ENCODE results near the gene ACER2. TPM values are rescaled to one million over a fixed set of nuclear protein-coding genes. Genes with fewer than 3 reads are reported as not detected.

Gene ACER2
- total and polyA plus RNA-seq, 2 experiments from 2014 or later: 0.87 to 14.6 TPM

- H3K4me3 ChIP-seq: no peak overlapping the region
- DNase-seq (ENCODE audit: low spot score) (no peak), ATAC-seq (no peak)
- H3F3A ChIP-seq (replicated peaks; ENCODE audit: low read depth): no peaks in the 10 kb centered on the region
- H3K9me2 ChIP-seq (ENCODE audit: insufficient read depth): no peaks in the 10 kb centered on the region
- H3K36me3 ChIP-seq (ENCODE audit: insufficient read depth): no peaks in the 10 kb centered on the region
- H4K20me1 ChIP-seq (replicated peaks; ENCODE audit: insufficient read depth): no peaks in the 10 kb centered on the region
- H3K4me2 ChIP-seq: no peak overlapping the region
- peaks cover 10% of the 10 kb centered on the region; the same call in 2 of the 3 replicates for H3K9me3 Mint-ChIP-seq
- peaks cover 3% of the 10 kb centered on the region; the same call in 1 of the 3 replicates for H3K4me1 Mint-ChIP-seq
- TF ChIP-seq CREB1 (CRISPR knock-in tag; IDR thresholded peaks at IDR 0.05; ENCODE audit: low read depth): no peak
- TF ChIP-seq ETS1 (IDR thresholded peaks at IDR 0.05): no peak
- TF ChIP-seq POLR2AphosphoS5 (IDR thresholded peaks at IDR 0.05; ENCODE audit: low read depth): no peak
- TF ChIP-seq STAT1 (IDR thresholded peaks at IDR 0.05; ENCODE audit: unreplicated experiment): no peak
- no peak for TF ChIP-seq CTCF (conservative IDR thresholded peaks at IDR 0.05; ENCODE audit: low read depth in 2 of 2)
- TF ChIP-seq NANOG (IDR thresholded peaks at IDR 0.05; ENCODE audit: borderline replicate concordance): no peak
- TF ChIP-seq ZNF462 (CRISPR knock-in tag; IDR thresholded peaks at IDR 0.05): no peak
- TF ChIP-seq ZNF331 (CRISPR knock-in tag; IDR thresholded peaks at IDR 0.05; ENCODE audit: low read depth): no peak
- no peak for TF ChIP-seq ZNF114 (CRISPR knock-in tag; IDR thresholded peaks at IDR 0.05)
- no peak for TF ChIP-seq JUNB (IDR thresholded peaks at IDR 0.05; ENCODE audit: unreplicated experiment)
- TF ChIP-seq EZH2phosphoT487 (IDR thresholded peaks at IDR 0.05; ENCODE audit: unreplicated experiment): no peak
- no peak for TF ChIP-seq EZH2 (IDR thresholded peaks at IDR 0.05; ENCODE audit: low read depth, unreplicated experiment)
- no peak for TF ChIP-seq REST (IDR thresholded peaks at IDR 0.05; ENCODE audit: unreplicated experiment)
- no peaks in the 10 kb centered on the region for H3K27me3 ChIP-seq (ENCODE audit: insufficient read depth)
- no peak overlapping the region for H3K4me3 Mint-ChIP-seq
- H2AFZ ChIP-seq: no peak overlapping the region
- no peak overlapping the region for H3K27ac ChIP-seq (ENCODE audit: low read depth)
- no peaks in the 10 kb centered on the region for H3K4me1 ChIP-seq (ENCODE audit: insufficient read depth)
- no peaks in the 10 kb centered on the region for H3K79me2 ChIP-seq (replicated peaks; ENCODE audit: insufficient read depth)
- no peak overlapping the region for H3K27ac Mint-ChIP-seq
- peaks cover 2% of the 10 kb centered on the region for H3K27me3 Mint-ChIP-seq (ENCODE audit: insufficient read depth, low read depth, poor library complexity)
- H3K36me3 Mint-ChIP-seq (ENCODE audit: low read depth): no peaks in the 10 kb centered on the region; the same call in 2 of the 3 replicates
These were observed 89.2 kb downstream of the ACER2 start for GRCh38 chr9:19498015-19498414.

Measured in GM23338 (cell line).